GM21723 (cell line): Measurements from ENCODE around the gene DCUN1D2.

Experiments
- ATAC-seq: cut with Tn5 transposase; IDR thresholded peaks from one replicate; pipeline ENCODE4 v1.9.1; 2021; ENCODE audit warnings: mild to moderate bottlenecking, moderate library complexity; ENCODE audit not compliant: unreplicated experiment

The DCUN1D2 gene

GRCh38 chr13:113520571-113520970 lies 30.1 kb upstream of the DCUN1D2 start:
- no peak for ATAC-seq

DNA sequence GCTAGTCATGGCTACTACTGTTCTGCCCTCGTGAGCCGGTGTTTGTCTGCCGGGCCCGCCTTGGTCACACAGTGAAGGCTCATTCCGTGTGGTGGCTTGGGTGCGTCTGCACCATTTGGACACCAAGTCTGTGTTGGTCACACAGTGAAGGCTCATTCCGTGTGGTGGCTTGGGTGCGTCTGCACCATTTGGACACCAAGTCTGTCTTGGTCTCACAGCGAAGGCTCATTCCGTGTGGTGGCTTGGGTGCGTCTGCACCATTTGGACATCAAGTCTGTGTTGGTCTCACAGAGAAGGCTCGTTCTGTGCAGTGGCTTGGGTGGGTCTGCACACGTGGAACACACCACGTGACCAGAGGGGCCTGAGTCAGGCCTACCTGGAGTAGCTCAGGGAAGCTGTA lies 29.0 kb upstream of the DCUN1D2 start:
- no peak for ATAC-seq

DNA sequence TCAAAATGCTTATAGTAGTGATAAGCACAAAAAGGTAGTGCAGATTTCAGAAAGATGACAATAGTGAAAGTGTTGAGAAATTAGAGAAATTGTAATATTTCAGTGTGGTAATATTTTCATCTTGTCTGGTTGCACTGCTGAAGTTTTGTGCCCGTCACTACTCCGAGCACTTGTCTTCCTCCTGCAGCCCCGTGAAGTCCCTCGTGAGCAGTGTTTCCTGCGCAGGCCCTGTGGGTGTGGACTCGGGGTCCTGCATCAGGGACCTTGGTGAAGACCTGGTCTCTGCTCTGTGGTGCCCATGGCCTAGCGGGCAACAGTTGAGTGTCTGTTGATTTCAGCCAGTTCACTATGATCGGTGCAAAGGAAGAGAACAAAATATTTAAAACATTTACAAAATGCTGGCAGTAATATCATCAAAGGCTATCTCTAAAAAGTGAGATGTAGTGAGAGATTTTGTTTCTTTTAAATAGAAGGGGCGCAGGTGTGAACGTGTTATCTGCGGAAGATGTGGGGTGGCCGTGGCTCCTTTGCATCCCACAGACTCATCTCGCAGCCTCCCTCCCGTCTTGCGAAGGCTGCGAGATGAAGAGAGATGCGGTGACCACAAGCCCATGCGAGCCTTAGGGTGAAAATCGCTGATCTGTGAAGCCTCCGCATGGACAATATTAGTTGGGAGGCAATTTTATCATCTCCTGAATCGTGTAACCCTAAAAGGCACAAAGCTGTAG lies 27.7 kb upstream of the DCUN1D2 start:
- ATAC-seq: no peak

DNA sequence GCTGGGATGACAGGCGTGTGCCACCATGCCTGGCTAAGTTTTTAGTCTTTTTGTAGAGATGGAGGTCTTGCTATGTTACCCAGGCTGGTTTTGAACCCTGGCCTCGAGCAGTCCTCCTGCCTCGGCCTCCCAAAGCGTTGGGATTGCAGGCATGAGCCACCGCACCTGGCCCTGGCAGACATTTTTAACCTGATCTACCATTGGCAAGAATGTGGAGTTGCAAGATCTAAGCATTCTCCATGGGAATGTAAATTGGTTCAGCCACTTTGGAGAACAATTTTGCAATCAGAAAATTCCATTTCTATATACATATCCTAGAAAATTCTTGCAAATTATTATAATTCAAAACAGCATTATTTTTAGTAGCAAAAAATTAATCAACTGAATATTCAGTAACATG lies 24.3 kb upstream of the DCUN1D2 start:
- ATAC-seq: no peak

GRCh38 chr13:113513761-113514160 lies 23.2 kb upstream of the DCUN1D2 start:
- ATAC-seq: no peak

DNA sequence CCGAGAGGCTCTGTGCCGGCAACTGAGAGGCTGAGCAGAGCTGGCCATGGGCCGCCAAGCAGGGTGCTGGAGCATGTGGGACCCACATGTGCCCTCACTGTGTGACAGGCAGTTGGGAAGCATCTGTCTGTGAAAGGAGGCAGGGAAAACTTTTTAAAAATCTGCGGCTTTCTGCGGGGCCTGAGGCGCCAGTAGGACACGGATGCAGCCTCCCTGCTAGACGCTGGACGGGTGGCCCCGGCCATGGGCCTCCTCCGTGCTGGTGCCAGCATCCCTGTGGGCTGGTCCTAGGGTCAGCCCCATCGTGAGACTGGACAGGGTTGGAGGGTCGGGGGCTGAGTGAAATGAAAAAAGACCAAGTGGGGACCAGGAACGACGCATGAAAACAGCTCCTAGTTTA lies 20.9 kb upstream of the DCUN1D2 start:
- ATAC-seq: no peak

DNA sequence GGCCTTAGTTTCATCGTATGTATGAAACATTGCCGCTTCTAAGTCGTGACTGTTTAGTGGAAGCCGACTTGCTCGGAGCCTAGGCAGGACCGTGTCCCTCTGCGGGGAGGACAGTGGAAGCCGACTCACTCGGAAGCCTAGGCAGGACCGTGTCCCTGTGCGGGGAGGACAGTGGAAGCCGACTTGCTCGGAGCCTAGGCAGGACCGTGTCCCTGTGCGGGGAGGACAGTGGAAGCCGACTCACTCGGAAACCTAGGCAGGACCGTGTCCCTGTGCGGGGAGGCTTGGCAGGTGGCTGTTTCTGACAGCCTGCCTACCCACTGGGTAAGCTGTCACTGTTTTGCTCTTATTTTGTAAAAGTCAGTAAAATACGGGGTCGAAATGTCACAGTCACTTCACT lies 20.4 kb upstream of the DCUN1D2 start:
- no peak for ATAC-seq

DNA sequence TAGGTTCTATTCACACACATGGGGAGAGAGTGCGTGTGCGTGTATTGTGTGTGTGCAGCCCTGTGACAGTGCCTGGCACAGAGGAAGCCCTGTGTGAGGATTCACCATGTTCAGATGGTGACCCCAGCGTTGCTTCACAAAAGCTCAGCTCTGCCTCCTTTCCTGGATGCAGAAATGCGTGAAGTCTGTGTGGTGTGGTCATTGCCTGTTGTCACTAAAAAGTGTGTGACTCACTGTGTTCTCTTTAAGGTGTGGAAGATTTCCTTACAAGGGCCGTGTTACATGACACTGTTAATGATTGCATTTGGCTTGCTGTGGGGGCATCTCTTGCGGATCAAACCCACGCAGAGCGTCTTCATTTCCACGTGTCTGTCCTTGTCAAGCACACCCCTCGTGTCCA lies 19.5 kb upstream of the DCUN1D2 start:
- ATAC-seq: no peak

- no peak for ATAC-seq
Observed at GRCh38 chr13:113508521-113509254, 18.2 kb upstream of the DCUN1D2 start.

- ATAC-seq: no peak
Observed at GRCh38 chr13:113507505-113508345, 17.2 kb upstream of the DCUN1D2 start.

DNA sequence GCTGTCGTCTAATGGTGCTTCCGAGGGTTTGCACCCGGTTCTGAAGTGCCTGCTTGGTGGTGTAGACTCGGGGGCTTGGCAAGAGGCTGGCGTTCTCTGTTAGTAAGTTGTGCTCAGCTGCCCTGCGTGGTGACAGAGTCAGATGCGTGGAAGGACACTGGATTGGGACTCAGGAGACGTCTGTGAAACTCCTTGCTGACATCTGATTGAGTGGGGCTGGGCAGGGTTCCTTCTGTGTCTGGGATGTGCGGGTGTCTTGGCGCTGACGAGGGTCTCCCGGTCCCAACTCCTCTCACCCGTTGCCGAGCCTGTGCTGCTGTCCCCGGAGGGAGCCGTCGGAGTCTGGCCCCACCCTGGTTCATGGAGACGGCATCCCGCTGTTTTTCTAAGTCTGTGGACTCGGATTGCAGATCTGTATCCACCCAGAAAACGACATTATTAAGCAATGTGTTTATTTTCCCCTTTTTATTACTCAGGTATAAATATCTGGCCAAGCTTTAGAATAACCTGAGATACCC lies 16.4 kb upstream of the DCUN1D2 start:
- ATAC-seq: no peak

- no peak for ATAC-seq
Observed at GRCh38 chr13:113506025-113506685, 15.6 kb upstream of the DCUN1D2 start.

- no peak for ATAC-seq
Observed at GRCh38 chr13:113502686-113503085, 12.2 kb upstream of the DCUN1D2 start.

DNA sequence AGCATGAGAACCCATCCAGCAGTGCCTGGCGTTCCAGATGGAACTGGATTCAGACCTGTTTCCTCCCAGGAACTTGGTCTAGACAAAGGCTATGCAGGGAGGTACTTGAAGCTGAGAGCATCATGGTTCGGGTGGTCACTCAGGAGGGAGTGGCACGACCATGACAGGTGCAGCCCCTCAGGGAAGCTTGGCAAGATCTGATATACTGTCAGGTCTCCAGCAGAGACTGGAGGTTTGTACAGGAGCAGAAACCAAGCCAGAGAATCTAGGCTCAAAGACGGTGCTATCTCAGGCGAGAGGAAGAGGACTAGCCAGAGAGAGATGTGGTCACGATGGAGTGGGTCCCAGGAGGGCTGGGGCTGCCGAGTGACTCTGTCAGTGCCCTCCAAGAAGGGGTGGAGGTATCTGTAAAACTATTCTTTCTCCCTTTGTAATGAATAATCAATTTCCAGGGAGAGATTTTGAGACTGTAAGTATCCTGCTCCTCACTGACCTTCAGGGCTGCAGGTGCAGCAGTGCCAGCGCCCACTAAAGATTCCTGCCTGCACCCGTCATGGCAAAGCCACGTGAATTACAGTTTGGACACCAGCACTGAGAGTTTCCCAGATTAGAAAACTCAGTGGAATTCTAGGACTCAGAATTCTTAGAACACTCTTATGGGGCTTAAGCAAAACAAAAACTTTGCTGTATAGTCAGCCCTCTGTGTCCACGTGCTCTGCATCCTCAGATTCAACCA lies 10.2 kb upstream of the DCUN1D2 start:
- no peak for ATAC-seq

GRCh38 chr13:113499936-113500335 lies 9.4 kb upstream of the DCUN1D2 start:
- ATAC-seq: no peak

DNA sequence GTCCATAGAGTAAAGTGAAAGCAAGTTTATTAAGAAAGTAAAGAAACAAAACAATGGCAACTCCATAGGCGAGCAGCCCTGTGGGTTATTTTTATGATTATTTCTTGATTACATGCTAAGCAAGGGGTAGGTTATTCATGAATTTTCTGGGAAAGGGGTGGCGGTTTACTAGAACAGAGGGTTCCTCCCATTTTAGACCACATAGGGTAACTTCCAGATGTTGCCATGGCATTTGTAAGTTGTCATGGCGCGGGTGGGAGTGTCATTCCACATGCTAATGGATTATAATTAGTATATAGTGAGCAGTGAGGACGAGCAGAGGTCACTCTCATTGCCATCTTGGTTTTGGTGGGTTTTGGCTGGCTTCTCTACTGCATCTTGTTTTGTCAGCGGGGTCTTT lies 8.4 kb upstream of the DCUN1D2 start:
- no peak for ATAC-seq

GRCh38 chr13:113497217-113497616 lies 6.7 kb upstream of the DCUN1D2 start:
- ATAC-seq: no peak

GRCh38 chr13:113495494-113496210 lies 5.1 kb upstream of the DCUN1D2 start:
- ATAC-seq: no peak

- ATAC-seq: peak; percentile 23
Observed at GRCh38 chr13:113493315-113493951, 2.9 kb upstream of the DCUN1D2 start.
